Measurements from ENCODE around the gene MPP2. TPM values are rescaled to one million over a fixed set of nuclear protein-coding genes. Genes with fewer than 3 reads are reported as not detected.
"Not testable (repeated sequence)": the region's sequence is repeated elsewhere in the genome, so short reads cannot be mapped to it uniquely, and the experiment has no call there.

The MPP2 gene
- total RNA-seq, 1 donor from 2014 or later, result 4.6 TPM

DNA sequence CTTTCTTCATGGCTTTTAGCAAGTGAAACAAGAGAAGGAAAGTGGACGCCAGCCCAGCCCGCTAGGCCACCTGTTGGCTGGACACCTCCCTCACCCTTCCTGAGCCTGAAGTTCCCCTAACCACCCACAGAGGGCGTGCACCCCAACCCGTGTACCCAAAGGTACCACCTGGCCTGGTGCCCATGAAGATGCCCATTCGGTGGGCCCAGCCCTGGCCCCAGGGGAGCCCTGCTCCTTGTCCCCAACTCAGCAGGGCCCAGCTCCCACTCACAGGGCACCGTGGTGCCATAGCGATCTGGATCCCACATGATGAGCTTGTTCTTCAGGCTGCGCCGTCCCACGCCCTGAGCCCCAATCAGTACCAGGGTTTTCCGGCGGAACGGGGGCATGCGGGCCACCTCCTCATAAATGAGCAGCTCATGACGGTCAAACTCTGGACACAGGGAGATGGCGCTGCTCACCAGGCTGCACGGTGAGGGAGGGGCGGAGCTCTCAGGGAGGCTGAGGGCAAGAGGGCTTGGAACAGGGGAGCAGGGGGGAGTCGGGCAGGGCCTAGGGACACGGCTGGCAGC lies 26.8 kb downstream of the MPP2 start:
- ATAC-seq, result no peak
- peak; percentile 61 for DNase-seq (ENCODE audit: low spot score)
- intact Hi-C loops (cut with DNase I), result loop anchor here (2.0 kb wide), 1 partner anchor 44 kb away; no protein-coding TSS in a partner anchor

GRCh38 chr17:43879723-43880419 lies 27.5 kb downstream of the MPP2 start:
- ATAC-seq (no peak), DNase-seq (ENCODE audit: low spot score) (peak; percentile 54)
- intact Hi-C loops (cut with DNase I), result loop anchor here (2.0 kb wide), 1 partner anchor 45 kb away; no protein-coding TSS in a partner anchor

GRCh38 chr17:43878260-43879175 lies 28.8 kb downstream of the MPP2 start:
- intact Hi-C loops (cut with DNase I), result no loop called here
- ATAC-seq (peak; percentile 89), DNase-seq (ENCODE audit: low spot score) (peak; percentile 80)

- DNase-seq (ENCODE audit: low spot score) (peak; percentile 52), ATAC-seq (no peak)
- intact Hi-C loops (cut with DNase I), result no loop called here
These were observed 29.7 kb downstream of the MPP2 start for GRCh38 chr17:43877451-43878155.

DNA sequence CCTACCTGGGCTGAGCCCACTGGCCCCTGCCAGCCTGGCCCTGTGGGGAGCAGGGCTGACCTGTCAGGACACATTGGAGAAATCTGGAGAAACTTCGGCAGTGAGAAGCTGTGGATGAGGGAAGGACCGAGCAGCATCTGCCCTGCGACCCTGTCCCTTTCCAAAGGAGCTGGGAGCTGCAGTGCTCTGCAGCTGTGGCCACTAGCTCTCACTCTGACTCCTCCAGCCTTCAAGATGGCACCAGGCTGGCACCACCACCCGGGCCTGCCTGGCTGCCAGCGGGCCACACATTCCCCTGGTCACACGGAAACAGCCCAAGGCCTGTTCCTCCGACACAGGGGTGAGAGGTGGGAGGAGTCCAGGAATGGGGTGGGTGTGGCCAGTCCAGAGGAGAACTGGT lies 30.3 kb downstream of the MPP2 start:
- intact Hi-C loops (cut with DNase I), result no loop called here
- ATAC-seq (no peak), DNase-seq (ENCODE audit: low spot score) (peak; percentile 48)

DNA sequence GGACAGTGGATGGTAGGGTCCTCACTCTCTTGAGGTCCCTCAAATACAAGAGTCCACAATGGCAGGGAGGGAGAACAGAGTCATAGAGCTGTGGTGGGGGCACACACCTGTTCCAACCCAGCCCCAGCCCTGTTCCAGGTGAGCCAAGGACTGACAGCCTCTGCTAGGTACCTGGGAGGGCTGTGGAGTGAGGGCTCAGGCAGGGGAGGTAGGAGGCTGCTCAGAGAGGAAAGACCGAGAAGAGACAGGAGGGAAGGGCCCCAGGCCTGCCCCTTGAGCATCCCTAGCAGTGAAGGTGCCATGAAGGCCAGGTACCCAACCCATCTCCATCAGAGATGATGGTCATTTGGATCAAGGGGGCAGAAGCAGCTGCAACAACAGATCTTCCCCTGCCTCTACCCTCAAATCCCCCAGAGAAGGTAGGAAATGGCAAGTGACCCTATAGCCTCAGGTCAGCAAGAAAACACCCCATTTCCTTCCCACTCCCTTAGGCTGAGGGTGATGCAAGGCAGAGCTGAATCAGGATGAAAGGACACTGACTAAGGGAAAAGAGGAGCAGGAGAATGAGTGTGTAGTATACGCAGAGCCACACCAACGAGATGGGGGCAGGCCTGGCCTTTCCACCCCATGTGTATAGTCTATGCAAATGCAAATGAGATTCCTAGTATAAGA lies 31.7 kb downstream of the MPP2 start:
- ATAC-seq (no peak), DNase-seq (ENCODE audit: low spot score) (no peak)
- intact Hi-C loops (cut with DNase I), result no loop called here

DNA sequence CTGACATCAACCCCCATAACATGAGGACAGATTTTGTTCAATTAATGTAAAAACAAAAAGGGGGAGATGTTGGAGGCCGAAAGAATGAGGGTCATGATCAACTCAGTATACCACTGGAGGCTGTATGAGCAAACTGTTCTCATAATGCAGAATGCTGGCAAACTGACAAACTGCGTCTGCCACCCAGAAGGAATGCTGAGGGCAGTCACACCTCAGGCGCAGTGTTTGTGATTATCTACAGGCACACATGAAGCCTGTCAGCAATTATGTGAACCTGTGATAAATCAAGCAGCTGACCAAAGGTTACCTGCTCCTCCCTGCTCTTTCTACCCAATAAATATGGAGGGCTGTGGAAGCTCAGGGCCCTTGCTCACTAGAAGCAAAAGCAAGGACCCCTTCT lies 33.0 kb downstream of the MPP2 start:
- ATAC-seq, result no peak
- intact Hi-C loops (cut with DNase I), result no loop called here
- DNase-seq (ENCODE audit: low spot score), result peak; percentile 19

DNA sequence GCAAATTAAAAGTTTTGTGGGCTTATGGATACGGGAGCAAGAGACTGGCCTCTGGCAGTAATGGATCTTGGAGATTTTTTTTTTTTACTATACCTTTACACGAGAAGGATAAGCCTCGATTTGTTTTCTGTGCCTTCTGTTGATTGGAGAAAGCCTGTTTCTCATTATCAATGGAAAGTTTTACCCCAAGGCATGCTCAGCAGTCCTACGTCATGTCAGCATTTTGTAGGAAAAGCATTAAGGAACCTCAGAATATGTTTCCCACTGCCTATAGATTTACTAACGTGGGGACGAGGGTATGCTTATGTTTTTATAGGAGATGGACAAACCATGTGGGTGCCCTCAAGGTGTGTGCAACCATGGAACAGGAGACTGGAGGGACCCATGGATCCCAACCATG lies 33.5 kb downstream of the MPP2 start:
- no peak for DNase-seq (ENCODE audit: low spot score)
- intact Hi-C loops (cut with DNase I), result no loop called here
- ATAC-seq, result no peak

GRCh38 chr17:43873091-43873490 lies 34.2 kb downstream of the MPP2 start:
- ATAC-seq, result no peak
- intact Hi-C loops (cut with DNase I), result no loop called here
- DNase-seq (ENCODE audit: low spot score), result peak; percentile 25

DNA sequence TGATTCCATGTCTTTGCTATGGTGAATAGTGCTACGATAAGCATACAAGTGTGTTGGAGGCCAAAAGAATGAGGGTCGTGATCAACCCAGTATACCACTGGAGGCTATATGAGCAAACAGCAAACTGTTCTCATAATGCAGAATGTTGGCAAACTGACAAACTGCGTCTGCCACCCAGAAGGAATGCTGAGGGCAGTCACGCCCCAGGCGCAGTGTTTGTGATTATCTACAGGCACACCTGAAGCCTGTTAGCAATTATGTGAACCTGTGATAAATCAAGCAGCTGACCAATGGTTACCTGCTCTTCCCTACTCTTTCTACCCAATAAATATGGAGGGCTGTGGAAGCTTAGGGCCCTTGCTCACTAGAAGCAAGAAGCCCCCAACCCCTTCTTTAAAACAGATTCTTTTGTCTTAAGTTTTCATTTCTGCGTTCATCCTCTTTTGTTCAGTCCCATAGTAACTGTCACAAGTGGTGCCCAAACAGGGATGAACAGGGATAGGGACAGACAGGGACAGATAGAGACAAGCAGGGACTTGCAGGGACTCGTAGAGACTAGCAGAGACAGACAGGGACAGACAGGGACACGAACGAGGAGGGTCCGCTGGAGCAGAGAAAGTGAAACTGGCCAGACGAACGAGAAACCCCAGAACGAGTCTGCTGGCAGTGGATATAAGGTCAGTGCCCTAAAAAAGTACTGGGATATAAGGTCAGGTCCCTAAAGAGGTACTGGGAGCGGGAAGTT lies 35.2 kb downstream of the MPP2 start:
- intact Hi-C loops (cut with DNase I), result no loop called here
- ATAC-seq (no peak), DNase-seq (ENCODE audit: low spot score) (peak; percentile 27)

DNA sequence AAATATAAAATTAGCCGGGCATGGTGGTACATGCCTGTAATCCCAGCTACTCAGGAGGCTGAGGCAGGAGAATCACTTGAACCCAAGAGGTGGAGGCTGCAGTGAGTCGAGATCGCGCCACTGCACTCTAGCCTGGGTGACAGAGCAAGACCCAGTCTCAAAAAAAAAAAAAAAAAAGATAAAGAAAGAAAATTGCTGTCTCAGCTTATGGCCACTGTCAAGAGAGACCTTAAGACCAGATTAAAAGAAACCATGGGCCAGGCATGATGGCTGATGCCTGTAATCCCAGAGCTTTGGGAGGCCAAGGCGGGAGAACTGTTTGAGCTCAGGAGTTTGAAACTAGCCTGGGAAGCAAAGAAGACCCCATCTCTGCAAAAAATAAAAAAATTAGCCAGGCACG lies 38.3 kb downstream of the MPP2 start:
- intact Hi-C loops (cut with DNase I); ATAC-seq: not testable (repeated sequence)
- peak; percentile 5 for DNase-seq (ENCODE audit: low spot score)

GRCh38 chr17:43868226-43868994 lies 38.9 kb downstream of the MPP2 start:
- DNase-seq (ENCODE audit: low spot score), result peak; percentile 17
- no peak for ATAC-seq
- intact Hi-C loops (cut with DNase I), result no loop called here

GRCh38 chr17:43864161-43864984 lies 43.0 kb downstream of the MPP2 start:
- intact Hi-C loops (cut with DNase I), result no loop called here
- DNase-seq (ENCODE audit: low spot score), result peak; percentile 45
- ATAC-seq, result no peak

DNA sequence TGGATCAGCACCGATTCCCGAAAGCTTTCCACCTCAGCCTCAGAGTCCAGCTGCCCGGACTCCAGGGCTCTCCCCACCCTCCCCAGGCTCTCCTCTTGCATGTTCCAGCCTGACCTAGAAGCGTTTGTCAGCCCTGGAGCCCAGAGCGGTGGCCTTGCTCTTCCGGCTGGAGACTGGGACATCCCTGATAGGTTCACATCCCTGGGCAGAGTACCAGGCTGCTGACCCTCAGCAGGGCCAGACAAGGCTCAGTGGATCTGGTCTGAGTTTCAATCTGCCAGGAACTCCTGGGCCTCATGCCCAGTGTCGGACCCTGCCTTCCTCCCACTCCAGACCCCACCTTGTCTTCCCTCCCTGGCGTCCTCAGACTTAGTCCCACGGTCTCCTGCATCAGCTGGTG lies 45.4 kb downstream of the MPP2 start:
- DNase-seq (ENCODE audit: low spot score) (peak; percentile 39), ATAC-seq (no peak)
- intact Hi-C loops (cut with DNase I), result no loop called here

DNA sequence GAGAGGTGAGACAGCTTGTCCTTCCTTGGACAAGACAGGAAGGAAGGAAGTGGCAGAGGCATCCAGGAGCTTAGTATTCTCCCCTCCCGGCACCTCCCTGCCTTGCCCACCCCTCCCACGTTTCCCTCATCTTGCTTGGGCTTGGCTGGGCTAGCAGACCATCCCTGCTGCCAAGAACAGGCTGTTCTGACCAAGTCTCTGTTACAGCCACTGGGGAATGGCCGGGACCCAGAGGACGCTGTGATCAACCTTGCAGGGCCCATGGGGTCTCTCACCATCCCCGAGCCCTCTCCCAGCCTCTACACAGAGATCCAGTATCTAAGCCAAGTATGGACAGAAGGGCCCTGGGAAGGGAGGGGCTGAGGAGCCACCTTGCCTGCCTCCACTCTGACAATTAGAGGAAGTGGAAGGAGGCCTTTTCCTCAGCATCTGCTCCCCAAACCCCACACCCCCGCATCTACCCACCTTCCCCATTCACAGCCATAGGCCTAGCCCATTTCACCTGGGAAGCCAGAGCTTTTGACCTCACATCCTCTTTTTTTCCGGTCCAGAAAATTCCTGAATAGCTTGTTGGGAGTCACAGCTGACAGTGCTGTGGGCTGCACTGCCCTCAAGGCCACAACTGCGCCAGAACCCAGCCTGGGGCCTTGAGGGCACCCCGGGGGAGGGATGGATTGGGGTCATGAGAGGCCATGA lies 46.3 kb downstream of the MPP2 start:
- intact Hi-C loops (cut with DNase I), result no loop called here
- DNase-seq (ENCODE audit: low spot score) (peak; percentile 31), ATAC-seq (peak; percentile 64)

All from sciatic nerve (tissue), 2 donors.